Loucy (cell line): ENCODE measurements around the gene CFAP100.

ENCODE experiments used
- H2AFZ ChIP-seq: fragments of 200-600 bp; sonication (generic); 2 replicates; pipeline ENCODE4 v1.6.0; 2016; ENCODE audit warnings: antibody characterized with exemption, mild to moderate bottlenecking, low read length, moderate library complexity
- H3F3A ChIP-seq: fragments of 200-600 bp; 2 replicates; pipeline ENCODE4 v1.6.0; 2016; ENCODE audit warnings: antibody characterized with exemption, low read depth, mild to moderate bottlenecking
- H3K27me3 ChIP-seq: fragments of 200-600 bp; sonication (generic); 2 replicates; pipeline ENCODE4 v1.6.1; 2014; ENCODE audit warnings: low read length, mild to moderate bottlenecking; ENCODE audit not compliant: insufficient read depth, poor library complexity, severe bottlenecking
- H3K36me3 ChIP-seq: fragments of 200-600 bp; sonication (generic); 2 replicates; pipeline ENCODE4 v1.6.1; 2016; ENCODE audit warnings: low read length; ENCODE audit not compliant: insufficient read depth
- H3K4me1 ChIP-seq: fragments of 200-600 bp; sonication (generic); 2 replicates; pipeline ENCODE4 v1.5.1; 2014; ENCODE audit warnings: low read length, mild to moderate bottlenecking; ENCODE audit not compliant: insufficient read depth, poor library complexity, severe bottlenecking
- H3K4me2 ChIP-seq: fragments of 200-600 bp; sonication (generic); 2 replicates; pipeline ENCODE4 v1.6.0; 2014; ENCODE audit warnings: antibody characterized with exemption, low read length, low read depth, mild to moderate bottlenecking; ENCODE audit not compliant: poor library complexity, severe bottlenecking
- H3K4me3 ChIP-seq: fragments of 200-600 bp; sonication (generic); 2 replicates; pipeline ENCODE4 v1.5.1; 2014; ENCODE audit warnings: low read length, mild to moderate bottlenecking, mixed read lengths; ENCODE audit not compliant: poor library complexity, severe bottlenecking
- H3K79me2 ChIP-seq: fragments of 200-600 bp; sonication (generic); 2 replicates; pipeline ENCODE4 v1.6.1; 2014; ENCODE audit warnings: low read length; ENCODE audit not compliant: insufficient read depth
- H3K9ac ChIP-seq: fragments of 200-600 bp; sonication (generic); 2 replicates; pipeline ENCODE4 v1.6.0; 2014; ENCODE audit warnings: mild to moderate bottlenecking, low read depth, low read length, moderate library complexity; ENCODE audit not compliant: poor library complexity, severe bottlenecking
- H3K9me2 ChIP-seq: fragments of 200-600 bp; sonication (generic); replicated peaks from 2 replicates; pipeline ENCODE4 v1.6.1; 2016; ENCODE audit warnings: low read depth, low read length, mixed read lengths
- H3K9me3 ChIP-seq: fragments of 200-600 bp; sonication (generic); 2 replicates; pipeline ENCODE4 v1.6.1; 2014; ENCODE audit warnings: mild to moderate bottlenecking, antibody characterized with exemption, low read length, low read depth; ENCODE audit not compliant: insufficient read depth
- H4K20me1 ChIP-seq: fragments of 200-600 bp; sonication (generic); 2 replicates; pipeline ENCODE4 v1.6.0; 2014; ENCODE audit warnings: antibody characterized with exemption, low read length, mild to moderate bottlenecking; ENCODE audit not compliant: insufficient read depth, poor library complexity, severe bottlenecking
- CTCF ChIP-seq: fragments of 200-600 bp; sonication (generic); conservative IDR thresholded peaks from 2 replicates; pipeline ENCODE4 v1.5.1; 2014; ENCODE audit warnings: mild to moderate bottlenecking, antibody characterized with exemption, low read length
- EZH2phosphoT487 ChIP-seq: fragments of 200-600 bp; IDR thresholded peaks from 2 replicates; pipeline ENCODE4 v1.6.1; 2018; ENCODE audit warnings: antibody characterized with exemption, mild to moderate bottlenecking, moderate library complexity, borderline replicate concordance

CFAP100 gene

GRCh38 chr3:126480206-126480605 is 85.5 kb downstream of the CFAP100 start:
- no peaks in the 10 kb centered on the region for H3K9me3 ChIP-seq
- no peak overlapping the region for H3K4me2 ChIP-seq
- no peak overlapping the region for H2AFZ ChIP-seq
- H3K36me3 ChIP-seq: no peaks in the 10 kb centered on the region
- H3K4me3 ChIP-seq: no peak overlapping the region
- H3F3A ChIP-seq: peaks cover 4% of the 10 kb centered on the region; the same call in 1 of the 2 replicates
- H3K4me1 ChIP-seq: peaks cover 19% of the 10 kb centered on the region
- no peak overlapping the region for H3K9ac ChIP-seq
- H3K27me3 ChIP-seq: no peaks in the 10 kb centered on the region
- TF ChIP-seq EZH2phosphoT487 (no peak), CTCF (no peak)
- H4K20me1 ChIP-seq: no peaks in the 10 kb centered on the region
- no peaks in the 10 kb centered on the region for H3K79me2 ChIP-seq
- no peaks in the 10 kb centered on the region for H3K9me2 ChIP-seq

DNA sequence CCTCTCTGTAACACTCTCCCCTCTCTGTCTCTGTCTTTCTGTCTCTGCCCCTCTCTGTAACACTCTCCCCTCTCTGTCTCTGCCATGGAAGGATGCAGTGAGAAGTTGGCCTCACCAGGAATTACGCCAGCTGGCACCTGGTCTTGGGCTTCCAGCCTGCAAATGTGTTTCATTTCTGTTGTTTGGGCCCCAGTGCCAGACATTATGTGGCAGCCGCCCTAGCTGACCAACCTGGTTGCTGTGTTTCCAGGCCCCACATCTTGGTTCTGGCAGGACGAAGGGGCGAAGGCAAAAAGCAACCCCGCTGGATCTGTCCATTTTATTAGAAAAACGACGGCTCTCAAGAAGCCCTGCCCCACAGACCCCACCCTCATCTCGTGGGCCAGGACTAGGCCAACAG is 86.2 kb downstream of the CFAP100 start:
- H3K4me2 ChIP-seq: no peak overlapping the region
- H3K9me3 ChIP-seq: no peaks in the 10 kb centered on the region
- TF ChIP-seq CTCF (no peak), EZH2phosphoT487 (no peak)
- H2AFZ ChIP-seq: no peak overlapping the region; the same call in 1 of the 2 replicates
- no peaks in the 10 kb centered on the region for H3K36me3 ChIP-seq
- H3K27me3 ChIP-seq: no peaks in the 10 kb centered on the region
- H3K79me2 ChIP-seq: no peaks in the 10 kb centered on the region
- no peaks in the 10 kb centered on the region for H4K20me1 ChIP-seq
- H3K4me1 ChIP-seq: peaks cover 25% of the 10 kb centered on the region
- peaks cover 4% of the 10 kb centered on the region; the same call in 1 of the 2 replicates for H3F3A ChIP-seq
- H3K9me2 ChIP-seq: no peaks in the 10 kb centered on the region
- H3K9ac ChIP-seq: no peak overlapping the region
- H3K4me3 ChIP-seq: no peak overlapping the region

DNA sequence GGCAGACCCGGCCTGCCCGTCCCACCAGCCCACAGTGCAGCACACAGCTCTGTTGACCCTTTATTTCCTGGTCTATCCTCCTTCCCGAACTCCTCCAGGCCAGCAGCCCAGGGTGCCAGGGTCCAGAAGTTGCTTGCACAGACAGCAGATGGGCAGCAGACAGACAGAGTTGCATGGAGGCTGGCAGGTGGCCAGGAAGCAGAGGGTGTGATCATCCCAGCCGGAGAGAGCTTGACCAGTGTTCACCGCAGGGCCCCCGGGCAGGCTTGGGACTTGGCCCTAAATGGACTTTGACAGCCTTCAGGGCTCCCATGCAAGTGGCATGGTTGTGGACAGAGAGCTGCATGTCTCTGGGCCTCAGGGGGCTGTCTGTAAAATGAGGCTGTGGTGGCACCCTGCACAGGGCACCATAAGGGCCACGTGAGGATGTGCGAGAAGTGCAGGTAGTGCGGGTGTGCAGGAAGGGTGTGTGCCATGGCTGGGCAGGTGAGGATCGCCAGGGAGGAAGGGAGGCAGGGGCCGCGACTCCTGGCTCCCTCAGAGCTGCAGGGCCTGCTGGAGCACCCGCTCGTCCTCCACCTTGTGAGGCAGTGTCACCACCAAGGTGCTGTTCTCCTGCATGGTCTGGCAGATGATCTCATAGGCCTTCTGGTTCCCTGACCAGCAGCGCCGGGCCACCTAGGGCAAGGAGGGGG is 87.2 kb downstream of the CFAP100 start:
- Histone ChIP-seq H3K27me3 (no peaks in the 10 kb centered on the region), H3K4me1 (peaks cover 33% of the 10 kb centered on the region), H4K20me1 (no peaks in the 10 kb centered on the region), H3K9me2 (no peaks in the 10 kb centered on the region), H3K36me3 (no peaks in the 10 kb centered on the region), H3K9me3 (no peaks in the 10 kb centered on the region), H2AFZ (no peak overlapping the region), H3K4me3 (no peak overlapping the region), H3K4me2 (no peak overlapping the region), H3F3A (peaks cover 4% of the 10 kb centered on the region; the same call in 1 of the 2 replicates), H3K79me2 (no peaks in the 10 kb centered on the region), H3K9ac (no peak overlapping the region)
- TF ChIP-seq EZH2phosphoT487: no peak
- TF ChIP-seq CTCF: no peak
